CD4-positive, alpha-beta T cell treated with Interleukin-6 at 100 ng/mL for 8 hours (primary cell): Measurements from ENCODE around the gene OR2S2.
"Not testable (repeated sequence)": the region's sequence is repeated elsewhere in the genome, so short reads cannot be mapped to it uniquely, and the experiment has no call there.

Experiments
- DNase-seq: peaks from one replicate; pipeline ENCODE4 v3.0.0-alpha.2; 2020; ENCODE audit warnings: mixed read lengths, low spot score

Gene OR2S2

GRCh38 chr9:35958104-35958837 is at the start of gene OR2S2:
Gene OR2S2, minus strand, starts transcription at chr9:35958154. Its CDS starts 56 bp downstream, at chr9:35958098.
- DNase-seq, result no peak

- no peak for DNase-seq
Measured at GRCh38 chr9:36007316-36007708, 49.4 kb upstream of the OR2S2 start.

GRCh38 chr9:36006549-36007315 is 48.8 kb upstream of the OR2S2 start:
- DNase-seq, result no peak

- DNase-seq, result no peak
Measured at GRCh38 chr9:36005891-36006290, 47.9 kb upstream of the OR2S2 start.

- DNase-seq, result no peak
Measured at GRCh38 chr9:35998333-35998732, 40.4 kb upstream of the OR2S2 start.

GRCh38 chr9:35997016-35997415 is 39.1 kb upstream of the OR2S2 start:
- DNase-seq, result not testable (repeated sequence)

- no peak for DNase-seq
Measured at GRCh38 chr9:35996358-35996970, 38.5 kb upstream of the OR2S2 start.

- no peak for DNase-seq
Measured at GRCh38 chr9:35994959-35995358, 37.0 kb upstream of the OR2S2 start.

GRCh38 chr9:35993976-35994720 is 36.2 kb upstream of the OR2S2 start:
- DNase-seq, result no peak

GRCh38 chr9:35993136-35993535 is 35.2 kb upstream of the OR2S2 start:
- DNase-seq, result not testable (repeated sequence)

- no peak for DNase-seq
Measured at GRCh38 chr9:35990155-35990554, 32.2 kb upstream of the OR2S2 start.

- DNase-seq, result no peak
Measured at GRCh38 chr9:35984021-35984420, 26.1 kb upstream of the OR2S2 start.

GRCh38 chr9:35981699-35982098 is 23.7 kb upstream of the OR2S2 start:
- DNase-seq, result no peak

GRCh38 chr9:35980289-35981011 is 22.5 kb upstream of the OR2S2 start:
- no peak for DNase-seq

GRCh38 chr9:35978792-35979191 is 20.8 kb upstream of the OR2S2 start:
- no peak for DNase-seq

- DNase-seq, result no peak
Measured at GRCh38 chr9:35976726-35977125, 18.8 kb upstream of the OR2S2 start.

- DNase-seq, result no peak
Measured at GRCh38 chr9:35974800-35975199, 16.8 kb upstream of the OR2S2 start.

GRCh38 chr9:35972093-35972492 is 14.1 kb upstream of the OR2S2 start:
- no peak for DNase-seq

GRCh38 chr9:35967042-35967441 is 9.1 kb upstream of the OR2S2 start:
- no peak for DNase-seq

- DNase-seq, result no peak
Measured at GRCh38 chr9:35966433-35966832, 8.5 kb upstream of the OR2S2 start.

- no peak for DNase-seq
Measured at GRCh38 chr9:35965011-35965410, 7.1 kb upstream of the OR2S2 start.
